GM12875 (cell line): Measurements from ENCODE around the gene HCRT.

ENCODE experiments used
- H3K4me3 ChIP-seq: one replicate; pipeline ENCODE4 v1.5.1; 2011; ENCODE audit warnings: low read depth, low read length, control low read depth
- TF ChIP-seq, protein P1 (sequence below): IDR thresholded peaks from 2 replicates; pipeline ENCODE4 v1.5.1; 2011; ENCODE audit warnings: low read depth, mild to moderate bottlenecking, control low read depth, inconsistent platforms, low read length, moderate library complexity, borderline replicate concordance; ENCODE audit not compliant: insufficient read depth

The HCRT gene

DNA sequence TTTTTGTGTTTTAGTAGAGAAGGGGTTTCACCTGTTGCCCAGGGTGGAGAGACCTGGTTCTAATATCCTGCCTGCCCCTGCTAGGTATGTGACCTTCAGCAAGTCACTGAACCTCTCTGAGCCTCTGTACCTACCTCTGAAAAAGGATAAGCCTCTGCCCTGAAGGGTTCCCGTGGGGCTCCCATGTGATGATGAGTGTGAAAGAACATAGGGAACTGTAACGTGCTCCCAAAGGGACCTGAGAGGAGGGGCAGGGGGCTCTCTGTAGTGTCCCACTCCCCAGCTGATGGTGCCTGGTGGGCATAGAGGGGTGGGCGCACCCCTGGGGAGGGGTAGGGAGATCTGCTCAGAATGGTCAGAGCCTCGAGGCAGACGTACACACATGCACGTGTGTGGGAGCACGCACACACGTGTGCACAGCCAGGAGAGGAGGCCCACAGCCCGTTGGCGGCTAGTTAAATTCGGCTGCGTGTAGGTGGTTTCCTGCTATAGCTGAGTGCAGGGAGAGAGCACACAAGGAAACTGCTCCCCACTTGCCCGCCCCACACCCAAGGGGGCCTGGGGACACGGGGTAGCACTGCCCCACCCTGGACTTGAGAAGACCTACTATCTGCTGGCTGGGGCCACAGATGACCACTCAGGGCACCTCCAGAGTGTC is 11.0 kb downstream of the HCRT start:
- TF ChIP-seq, protein P1, sequence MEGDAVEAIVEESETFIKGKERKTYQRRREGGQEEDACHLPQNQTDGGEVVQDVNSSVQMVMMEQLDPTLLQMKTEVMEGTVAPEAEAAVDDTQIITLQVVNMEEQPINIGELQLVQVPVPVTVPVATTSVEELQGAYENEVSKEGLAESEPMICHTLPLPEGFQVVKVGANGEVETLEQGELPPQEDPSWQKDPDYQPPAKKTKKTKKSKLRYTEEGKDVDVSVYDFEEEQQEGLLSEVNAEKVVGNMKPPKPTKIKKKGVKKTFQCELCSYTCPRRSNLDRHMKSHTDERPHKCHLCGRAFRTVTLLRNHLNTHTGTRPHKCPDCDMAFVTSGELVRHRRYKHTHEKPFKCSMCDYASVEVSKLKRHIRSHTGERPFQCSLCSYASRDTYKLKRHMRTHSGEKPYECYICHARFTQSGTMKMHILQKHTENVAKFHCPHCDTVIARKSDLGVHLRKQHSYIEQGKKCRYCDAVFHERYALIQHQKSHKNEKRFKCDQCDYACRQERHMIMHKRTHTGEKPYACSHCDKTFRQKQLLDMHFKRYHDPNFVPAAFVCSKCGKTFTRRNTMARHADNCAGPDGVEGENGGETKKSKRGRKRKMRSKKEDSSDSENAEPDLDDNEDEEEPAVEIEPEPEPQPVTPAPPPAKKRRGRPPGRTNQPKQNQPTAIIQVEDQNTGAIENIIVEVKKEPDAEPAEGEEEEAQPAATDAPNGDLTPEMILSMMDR: no peak

DNA sequence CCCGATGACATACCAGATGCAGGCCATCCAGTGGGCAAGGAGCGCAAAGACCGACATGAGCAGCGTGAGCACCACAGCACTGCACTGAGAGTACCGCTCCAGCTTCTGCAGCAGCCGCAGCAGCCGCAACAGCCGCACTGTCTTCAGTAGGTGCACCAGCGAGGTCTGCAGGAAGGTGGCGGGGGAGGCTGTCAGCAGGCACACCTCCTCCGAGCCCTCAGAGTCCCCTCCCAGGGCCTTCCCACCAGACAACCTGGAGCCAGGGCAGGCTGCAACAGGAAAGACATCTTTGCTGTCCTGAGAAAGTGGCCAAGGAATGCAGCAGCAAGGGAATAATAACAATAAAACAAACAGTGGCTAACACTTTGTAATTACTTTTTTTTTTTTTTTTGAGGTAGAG is 13.4 kb downstream of the HCRT start:
- TF ChIP-seq, protein P1: no peak
- H3K4me3 ChIP-seq: no peak overlapping the region

More for the DNA sequence above, 11.0 kb downstream of the HCRT start:
- H3K4me3 ChIP-seq: no peak overlapping the region

DNA sequence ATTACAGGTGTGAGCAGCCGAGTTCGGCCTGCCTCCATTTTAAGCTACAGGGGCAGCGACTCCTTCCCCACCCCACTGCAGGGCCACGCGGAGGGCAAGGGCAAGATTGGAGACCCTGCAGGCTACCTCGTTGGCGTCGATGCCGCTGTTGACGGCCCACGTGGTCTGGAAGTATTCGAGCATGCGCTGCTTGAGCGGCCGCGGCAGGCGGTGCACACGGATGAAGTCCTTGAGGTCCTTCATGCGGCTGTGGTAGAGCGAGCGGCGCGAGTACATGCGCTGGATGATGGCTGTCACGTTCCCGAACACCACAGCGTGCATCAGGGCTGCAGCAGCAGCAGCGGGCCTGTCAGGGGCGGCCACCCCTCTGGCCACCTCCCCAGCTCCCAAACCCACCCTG is 15.9 kb downstream of the HCRT start:
- TF ChIP-seq, protein P1: no peak

DNA sequence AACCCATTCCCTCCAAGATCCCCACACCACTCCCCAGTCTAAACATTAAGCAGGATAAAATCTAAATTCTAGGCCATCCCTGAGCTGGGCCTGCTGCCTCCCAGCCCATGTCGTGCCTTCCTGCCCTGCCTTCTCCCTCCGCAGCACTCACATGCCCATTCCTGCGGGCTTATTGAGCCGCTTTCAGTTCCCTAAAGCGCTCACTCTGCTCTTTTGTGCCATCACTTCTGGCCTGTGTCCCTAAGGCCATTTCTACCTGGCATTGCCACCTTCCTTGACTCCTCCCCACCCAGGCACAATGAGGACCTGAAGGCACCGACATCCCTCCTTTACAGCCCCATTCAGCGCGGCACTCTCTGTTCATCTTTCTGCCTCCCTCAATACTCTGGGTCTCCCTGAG is 17.4 kb downstream of the HCRT start:
- TF ChIP-seq, protein P1: no peak
- no peak overlapping the region for H3K4me3 ChIP-seq

More for the DNA sequence above, 15.9 kb downstream of the HCRT start:
- no peak overlapping the region for H3K4me3 ChIP-seq

DNA sequence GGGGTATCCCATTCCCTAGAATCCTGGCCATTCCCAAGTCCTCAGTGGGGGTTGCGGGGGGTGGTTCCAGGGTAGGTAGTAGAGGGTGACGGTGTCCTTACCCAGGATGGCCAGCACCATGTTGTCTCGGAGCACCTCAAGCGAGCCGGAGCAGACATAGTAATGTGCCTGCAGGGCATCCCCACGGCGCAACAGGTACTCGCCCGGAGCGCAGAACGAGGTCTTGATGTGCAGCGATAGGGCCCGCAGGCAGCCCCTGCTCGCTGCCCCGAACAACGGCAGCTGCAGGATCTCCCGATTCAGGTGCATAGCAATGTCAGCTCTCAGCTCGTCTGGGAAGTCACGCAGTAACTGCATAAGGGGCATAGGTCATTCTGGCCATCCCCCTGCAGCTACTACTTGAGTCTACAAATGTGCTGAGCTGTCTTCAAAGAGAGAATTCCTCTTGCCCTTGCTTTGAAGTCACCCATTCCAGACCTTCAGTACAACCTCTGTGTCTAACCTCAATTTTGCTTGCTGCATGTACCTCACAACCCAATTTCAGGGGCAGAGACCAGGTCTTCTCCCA is 19.0 kb downstream of the HCRT start:
- TF ChIP-seq, protein P1: no peak
- H3K4me3 ChIP-seq: no peak overlapping the region

DNA sequence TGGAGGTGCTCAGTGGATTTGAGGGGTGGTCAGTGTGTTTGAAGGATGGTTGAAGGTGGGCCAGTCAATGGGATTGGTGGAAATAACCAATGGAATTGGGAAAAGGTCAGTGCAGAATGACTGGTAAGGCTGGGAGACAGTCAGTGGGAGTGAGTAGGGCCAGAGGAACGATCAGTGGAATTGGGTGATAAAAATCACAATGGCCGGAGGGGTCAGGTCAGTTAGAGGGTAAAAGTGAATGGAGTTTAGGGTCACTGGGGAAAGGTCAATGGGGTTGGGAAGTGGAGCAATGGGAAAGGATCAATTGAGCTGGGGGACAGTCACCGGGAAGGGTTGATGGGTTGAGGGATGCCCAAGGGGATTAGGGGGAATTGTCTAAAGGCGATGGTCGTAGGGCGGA is 19.5 kb downstream of the HCRT start:
- TF ChIP-seq, protein P1: no peak

More for the DNA sequence above, 19.5 kb downstream of the HCRT start:
- H3K4me3 ChIP-seq: no peak overlapping the region
